Activated T-helper 2 cell treated with anti-CD3 and anti-CD28 coated beads, Interferon-gamma antibody, Interleukin-2, Interleukin-4, amounts not matched to agents 10 μg/mL and 5 μg/mL and 100 μg/mL, durations not matched to agents 14 hours and 24 hours and 36 hours (primary cell): ENCODE measurements around the gene PHKB. TPM values are rescaled to one million over a fixed set of nuclear protein-coding genes. Genes with fewer than 3 reads are reported as not detected.

Experiments used
- DNase-seq: peaks from one replicate; pipeline ENCODE4 v3.0.0; 2021; ENCODE audit warnings: low spot score
- H3K27ac Mint-ChIP-seq: one replicate; pipeline ENCODE4 v1.8.0; 2021; ENCODE audit warnings: mixed read lengths
- H3K27me3 Mint-ChIP-seq: one replicate; pipeline ENCODE4 v1.8.0; 2021; ENCODE audit warnings: low read depth, mixed read lengths
- H3K36me3 Mint-ChIP-seq: one replicate; pipeline ENCODE4 v1.8.0; 2021; ENCODE audit warnings: low read depth, mixed read lengths
- H3K4me1 Mint-ChIP-seq: one replicate; pipeline ENCODE4 v1.8.0; 2021; ENCODE audit warnings: low read depth, mixed read lengths
- H3K4me3 Mint-ChIP-seq: one replicate; pipeline ENCODE4 v1.8.0; 2021; ENCODE audit warnings: low read depth, mild to moderate bottlenecking, moderate library complexity, mixed read lengths
- H3K9me3 Mint-ChIP-seq: one replicate; pipeline ENCODE4 v1.8.0; 2021; ENCODE audit warnings: mixed read lengths
- intact Hi-C: fragments of 100-400 bp; cut with micrococcal nuclease; formaldehyde crosslinking; loops from one replicate; pipeline ENCODE4 v1.15.1; 2023
- total RNA-seq: library from RNA; stranded (reverse); gene quantifications from 2 replicates; pipeline ENCODE4 v1.2.3, GENCODE V29; 2022

The PHKB gene
- total RNA-seq, 1 donor from 2014 or later, result 29.7 TPM

GRCh38 chr16:47475786-47476185 is 14.7 kb downstream of the PHKB start:
- H3K27ac Mint-ChIP-seq, result no peak overlapping the region

GRCh38 chr16:47476654-47477345 is 15.7 kb downstream of the PHKB start:
- Mint-ChIP-seq H3K4me3 (no peak overlapping the region), H3K9me3 (no peaks in the 10 kb centered on the region), H3K4me1 (peaks cover 4% of the 10 kb centered on the region), H3K27me3 (no peaks in the 10 kb centered on the region), H3K36me3 (no peaks in the 10 kb centered on the region), H3K27ac (no peak overlapping the region)
- DNase-seq, result no peak
- intact Hi-C loops, result no loop called here

More at GRCh38 chr16:47475786-47476185, 14.7 kb downstream of the PHKB start:
- H3K36me3 Mint-ChIP-seq, result no peaks in the 10 kb centered on the region
- H3K4me3 Mint-ChIP-seq, result no peak overlapping the region
- no peaks in the 10 kb centered on the region for H3K9me3 Mint-ChIP-seq
- no peak for DNase-seq
- no peaks in the 10 kb centered on the region for H3K27me3 Mint-ChIP-seq
- intact Hi-C loops, result no loop called here
- no peaks in the 10 kb centered on the region for H3K4me1 Mint-ChIP-seq

- intact Hi-C loops, result no loop called here
- DNase-seq, result no peak
- no peaks in the 10 kb centered on the region for H3K36me3 Mint-ChIP-seq
- H3K4me1 Mint-ChIP-seq, result peaks cover 6% of the 10 kb centered on the region
- H3K9me3 Mint-ChIP-seq, result no peaks in the 10 kb centered on the region
- no peaks in the 10 kb centered on the region for H3K27me3 Mint-ChIP-seq
- H3K27ac Mint-ChIP-seq, result no peak overlapping the region
- H3K4me3 Mint-ChIP-seq, result no peak overlapping the region
These were observed 16.5 kb downstream of the PHKB start for GRCh38 chr16:47477679-47478078.

- Mint-ChIP-seq H3K27ac (no peak overlapping the region), H3K9me3 (no peaks in the 10 kb centered on the region), H3K36me3 (no peaks in the 10 kb centered on the region), H3K27me3 (no peaks in the 10 kb centered on the region), H3K4me3 (no peak overlapping the region), H3K4me1 (peaks cover 6% of the 10 kb centered on the region)
- intact Hi-C loops, result no loop called here
- no peak for DNase-seq
These were observed 19.3 kb downstream of the PHKB start for GRCh38 chr16:47480410-47480809.

- Mint-ChIP-seq H3K4me3 (no peak overlapping the region), H3K27me3 (no peaks in the 10 kb centered on the region), H3K27ac (no peak overlapping the region), H3K9me3 (no peaks in the 10 kb centered on the region), H3K4me1 (peaks cover 6% of the 10 kb centered on the region), H3K36me3 (peaks cover 7% of the 10 kb centered on the region)
- intact Hi-C loops, result no loop called here
- DNase-seq, result no peak
These were observed 20.7 kb downstream of the PHKB start for GRCh38 chr16:47481698-47482374.

GRCh38 chr16:47483616-47484015 is 22.5 kb downstream of the PHKB start:
- Mint-ChIP-seq H3K4me1 (peaks cover 6% of the 10 kb centered on the region), H3K36me3 (peaks cover 18% of the 10 kb centered on the region), H3K9me3 (peaks cover 6% of the 10 kb centered on the region), H3K4me3 (no peak overlapping the region), H3K27me3 (no peaks in the 10 kb centered on the region), H3K27ac (no peak overlapping the region)
- DNase-seq, result no peak
- intact Hi-C loops, result no loop called here

GRCh38 chr16:47486856-47487255 is 25.7 kb downstream of the PHKB start:
- peaks cover 31% of the 10 kb centered on the region for H3K9me3 Mint-ChIP-seq
- no peak for DNase-seq
- H3K4me3 Mint-ChIP-seq, result no peak overlapping the region
- peaks cover 2% of the 10 kb centered on the region for H3K4me1 Mint-ChIP-seq
- peaks cover 32% of the 10 kb centered on the region for H3K36me3 Mint-ChIP-seq
- H3K27me3 Mint-ChIP-seq, result no peaks in the 10 kb centered on the region
- intact Hi-C loops, result no loop called here
- no peak overlapping the region for H3K27ac Mint-ChIP-seq

- DNase-seq, result no peak
- Mint-ChIP-seq H3K36me3 (peaks cover 37% of the 10 kb centered on the region), H3K9me3 (peaks cover 36% of the 10 kb centered on the region), H3K27ac (no peak overlapping the region), H3K27me3 (no peaks in the 10 kb centered on the region), H3K4me3 (no peak overlapping the region), H3K4me1 (peaks cover 4% of the 10 kb centered on the region)
- intact Hi-C loops, result no loop called here
These were observed 26.9 kb downstream of the PHKB start for GRCh38 chr16:47488051-47488450.

GRCh38 chr16:47490471-47490870 is 29.3 kb downstream of the PHKB start:
- Mint-ChIP-seq H3K27me3 (no peaks in the 10 kb centered on the region), H3K4me1 (peaks cover 4% of the 10 kb centered on the region), H3K36me3 (peaks cover 37% of the 10 kb centered on the region), H3K4me3 (no peak overlapping the region), H3K9me3 (peaks cover 36% of the 10 kb centered on the region), H3K27ac (no peak overlapping the region)
- intact Hi-C loops, result no loop called here
- DNase-seq, result no peak

- DNase-seq, result no peak
- peaks cover 30% of the 10 kb centered on the region for H3K36me3 Mint-ChIP-seq
- no peak overlapping the region for H3K4me3 Mint-ChIP-seq
- intact Hi-C loops, result no loop called here
- H3K27ac Mint-ChIP-seq, result no peak overlapping the region
- no peaks in the 10 kb centered on the region for H3K27me3 Mint-ChIP-seq
- peaks cover 36% of the 10 kb centered on the region for H3K9me3 Mint-ChIP-seq
- peaks cover 4% of the 10 kb centered on the region for H3K4me1 Mint-ChIP-seq
These were observed 30.9 kb downstream of the PHKB start for GRCh38 chr16:47492036-47492427.

- H3K27me3 Mint-ChIP-seq, result no peaks in the 10 kb centered on the region
- H3K4me1 Mint-ChIP-seq, result peaks cover 4% of the 10 kb centered on the region
- H3K9me3 Mint-ChIP-seq, result peaks cover 36% of the 10 kb centered on the region
- no peak for DNase-seq
- H3K4me3 Mint-ChIP-seq, result no peak overlapping the region
- intact Hi-C loops, result no loop called here
- no peak overlapping the region for H3K27ac Mint-ChIP-seq
- peaks cover 29% of the 10 kb centered on the region for H3K36me3 Mint-ChIP-seq
These were observed 31.6 kb downstream of the PHKB start for GRCh38 chr16:47492428-47493377.

GRCh38 chr16:47493381-47494337 is 32.5 kb downstream of the PHKB start:
- no peak overlapping the region for H3K27ac Mint-ChIP-seq
- no peaks in the 10 kb centered on the region for H3K27me3 Mint-ChIP-seq
- intact Hi-C loops, result no loop called here
- H3K4me1 Mint-ChIP-seq, result peaks cover 4% of the 10 kb centered on the region
- H3K4me3 Mint-ChIP-seq, result no peak overlapping the region
- peaks cover 29% of the 10 kb centered on the region for H3K9me3 Mint-ChIP-seq
- H3K36me3 Mint-ChIP-seq, result peaks cover 25% of the 10 kb centered on the region
- DNase-seq, result no peak
